Measurements from ENCODE around the gene DIS3L2.
A peak's percentile ranks its signal among the peaks of the same experiment; 100 is the strongest.

DNA sequence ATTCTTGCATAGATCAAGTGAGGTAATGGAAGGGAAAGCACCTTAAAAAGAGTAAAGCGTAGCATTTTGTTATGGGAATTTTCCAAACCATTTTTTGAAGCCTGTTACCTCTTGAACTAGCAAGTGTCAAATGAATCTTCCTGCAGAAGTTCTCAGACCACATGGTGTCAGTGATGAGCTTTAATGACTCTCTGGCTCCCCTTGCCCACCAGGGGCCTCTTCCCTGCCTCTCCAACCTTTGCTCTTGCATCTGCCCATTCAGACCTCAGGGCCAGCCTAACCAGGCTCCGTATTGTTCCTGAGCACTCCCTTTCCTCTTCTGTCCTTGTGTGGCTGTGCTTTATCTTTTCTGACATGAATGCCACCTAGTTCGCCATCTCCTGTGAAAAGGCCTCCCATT, 155.9 kb downstream of the DIS3L2 start:
- TF ChIP-seq, protein P1, sequence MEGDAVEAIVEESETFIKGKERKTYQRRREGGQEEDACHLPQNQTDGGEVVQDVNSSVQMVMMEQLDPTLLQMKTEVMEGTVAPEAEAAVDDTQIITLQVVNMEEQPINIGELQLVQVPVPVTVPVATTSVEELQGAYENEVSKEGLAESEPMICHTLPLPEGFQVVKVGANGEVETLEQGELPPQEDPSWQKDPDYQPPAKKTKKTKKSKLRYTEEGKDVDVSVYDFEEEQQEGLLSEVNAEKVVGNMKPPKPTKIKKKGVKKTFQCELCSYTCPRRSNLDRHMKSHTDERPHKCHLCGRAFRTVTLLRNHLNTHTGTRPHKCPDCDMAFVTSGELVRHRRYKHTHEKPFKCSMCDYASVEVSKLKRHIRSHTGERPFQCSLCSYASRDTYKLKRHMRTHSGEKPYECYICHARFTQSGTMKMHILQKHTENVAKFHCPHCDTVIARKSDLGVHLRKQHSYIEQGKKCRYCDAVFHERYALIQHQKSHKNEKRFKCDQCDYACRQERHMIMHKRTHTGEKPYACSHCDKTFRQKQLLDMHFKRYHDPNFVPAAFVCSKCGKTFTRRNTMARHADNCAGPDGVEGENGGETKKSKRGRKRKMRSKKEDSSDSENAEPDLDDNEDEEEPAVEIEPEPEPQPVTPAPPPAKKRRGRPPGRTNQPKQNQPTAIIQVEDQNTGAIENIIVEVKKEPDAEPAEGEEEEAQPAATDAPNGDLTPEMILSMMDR (conservative IDR thresholded peaks at IDR 0.05; ENCODE audit: low read length) = peak; percentile 69
- no peak for TF ChIP-seq EZH2phosphoT487 (IDR thresholded peaks at IDR 0.05; ENCODE audit: borderline replicate concordance)
